GM18508 (cell line): ENCODE results near the gene AP2S1.
"Not testable (repeated sequence)": the region's sequence is repeated elsewhere in the genome, so short reads cannot be mapped to it uniquely, and the experiment has no call there.

ENCODE experiments used
- ATAC-seq: cut with Tn5 transposase; IDR thresholded peaks from one replicate; pipeline ENCODE4 v1.9.1; 2021; ENCODE audit warnings: moderate number of reproducible peaks; ENCODE audit not compliant: insufficient read depth, unreplicated experiment

AP2S1 gene

GRCh38 chr19:46844067-46844489 is 6.6 kb downstream of the AP2S1 start:
- no peak for ATAC-seq

DNA sequence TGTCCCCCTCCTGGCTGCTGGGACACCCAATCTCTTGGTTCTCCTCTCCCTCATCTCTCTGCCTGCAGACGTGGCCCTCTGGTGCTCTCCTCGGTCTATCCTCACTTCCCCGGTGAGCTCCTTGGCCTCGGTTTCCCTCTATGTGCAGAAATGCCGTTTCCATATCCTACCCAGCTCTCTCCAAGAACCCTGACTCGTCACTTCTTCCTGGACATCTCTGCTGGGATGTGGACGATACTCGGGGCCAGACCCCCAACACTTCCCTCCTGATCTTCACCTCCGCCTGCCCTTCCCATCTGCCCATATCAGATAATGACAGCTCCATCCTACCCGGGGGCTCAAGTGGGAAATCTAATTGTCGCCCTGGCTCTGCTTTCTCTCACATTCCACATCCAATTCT is 7.9 kb downstream of the AP2S1 start:
- ATAC-seq: no peak

GRCh38 chr19:46841458-46842083 is 9.1 kb downstream of the AP2S1 start:
- no peak for ATAC-seq

GRCh38 chr19:46840498-46840942 is 10.1 kb downstream of the AP2S1 start:
- no peak for ATAC-seq

DNA sequence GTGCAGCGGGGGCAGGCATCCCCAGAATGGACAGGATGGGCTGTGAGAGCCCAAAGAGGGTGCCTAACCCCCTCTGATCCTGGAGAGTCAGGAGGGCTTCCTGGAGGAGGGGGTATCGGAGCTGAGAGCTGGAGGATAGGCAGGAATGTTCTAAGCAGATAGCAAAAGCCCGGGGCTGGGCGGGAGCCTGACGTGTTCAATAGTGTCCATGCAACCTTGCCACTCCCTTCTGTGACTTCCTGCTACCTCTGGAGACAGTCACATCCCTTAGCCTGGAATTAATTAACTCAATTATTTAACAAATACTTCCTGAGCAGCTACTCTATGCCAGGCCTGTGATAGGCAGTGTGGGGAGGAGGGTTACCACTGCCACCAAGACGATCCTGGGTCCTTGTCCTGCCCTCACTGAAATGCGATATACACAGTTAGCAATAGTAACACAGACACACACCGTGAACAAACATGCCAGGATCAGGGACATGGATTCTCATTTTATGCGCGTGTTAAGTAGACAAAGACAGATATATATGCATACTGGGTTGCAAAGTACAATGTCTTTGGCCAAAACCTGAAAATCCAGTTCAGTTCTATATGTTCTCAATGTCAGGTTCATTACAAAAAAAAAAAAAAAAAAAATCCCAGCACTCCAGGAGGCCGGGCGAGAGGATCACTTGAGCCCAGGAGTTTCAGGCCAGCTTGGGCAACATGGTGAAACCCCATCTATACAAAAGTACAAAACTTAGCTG is 10.7 kb downstream of the AP2S1 start:
- ATAC-seq: no peak

- no peak for ATAC-seq
Measured at GRCh38 chr19:46838160-46838559, 12.5 kb downstream of the AP2S1 start.

DNA sequence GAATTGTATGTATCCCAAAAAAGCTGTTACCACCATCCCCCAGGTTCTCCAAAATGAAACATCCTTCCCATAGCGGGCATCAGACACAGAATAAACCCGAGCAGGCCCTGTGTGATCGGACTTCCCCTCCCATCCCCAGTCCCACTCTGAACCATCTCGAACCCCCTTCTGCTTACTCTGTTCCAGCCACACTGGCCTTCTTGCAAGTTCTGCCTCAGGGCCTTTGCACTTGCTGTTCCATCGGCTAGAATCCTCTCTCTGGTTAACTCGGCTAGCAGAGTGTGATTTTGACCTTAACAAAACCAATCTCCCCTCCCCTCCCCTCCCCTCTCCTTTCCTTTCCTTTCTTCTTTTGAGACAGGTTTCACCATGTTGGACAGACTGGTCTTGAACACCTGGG is 15.7 kb downstream of the AP2S1 start:
- no peak for ATAC-seq

- no peak for ATAC-seq
Measured at GRCh38 chr19:46834121-46834520, 16.5 kb downstream of the AP2S1 start.

DNA sequence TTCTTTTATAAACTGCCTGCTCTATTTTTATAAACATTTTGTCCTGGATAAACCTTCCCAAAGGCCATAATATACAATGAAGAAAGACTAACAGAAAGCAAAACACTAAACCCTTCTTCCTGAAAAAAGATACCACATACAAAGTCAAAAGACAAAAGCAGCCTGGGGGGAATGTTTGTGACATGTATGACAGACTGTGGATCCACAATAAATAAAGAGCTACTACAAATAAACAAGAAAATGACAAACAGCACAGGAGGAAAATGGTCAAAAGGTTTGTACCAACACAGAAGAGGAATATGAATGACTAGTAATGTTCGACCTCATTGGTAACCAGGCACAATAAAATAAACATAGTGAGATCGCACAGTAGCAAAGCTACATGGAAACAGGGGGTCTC is 19.8 kb downstream of the AP2S1 start:
- ATAC-seq: no peak

GRCh38 chr19:46828484-46828883 is 22.2 kb downstream of the AP2S1 start:
- no peak for ATAC-seq

GRCh38 chr19:46825731-46826055 is 25.0 kb downstream of the AP2S1 start:
- no peak for ATAC-seq

DNA sequence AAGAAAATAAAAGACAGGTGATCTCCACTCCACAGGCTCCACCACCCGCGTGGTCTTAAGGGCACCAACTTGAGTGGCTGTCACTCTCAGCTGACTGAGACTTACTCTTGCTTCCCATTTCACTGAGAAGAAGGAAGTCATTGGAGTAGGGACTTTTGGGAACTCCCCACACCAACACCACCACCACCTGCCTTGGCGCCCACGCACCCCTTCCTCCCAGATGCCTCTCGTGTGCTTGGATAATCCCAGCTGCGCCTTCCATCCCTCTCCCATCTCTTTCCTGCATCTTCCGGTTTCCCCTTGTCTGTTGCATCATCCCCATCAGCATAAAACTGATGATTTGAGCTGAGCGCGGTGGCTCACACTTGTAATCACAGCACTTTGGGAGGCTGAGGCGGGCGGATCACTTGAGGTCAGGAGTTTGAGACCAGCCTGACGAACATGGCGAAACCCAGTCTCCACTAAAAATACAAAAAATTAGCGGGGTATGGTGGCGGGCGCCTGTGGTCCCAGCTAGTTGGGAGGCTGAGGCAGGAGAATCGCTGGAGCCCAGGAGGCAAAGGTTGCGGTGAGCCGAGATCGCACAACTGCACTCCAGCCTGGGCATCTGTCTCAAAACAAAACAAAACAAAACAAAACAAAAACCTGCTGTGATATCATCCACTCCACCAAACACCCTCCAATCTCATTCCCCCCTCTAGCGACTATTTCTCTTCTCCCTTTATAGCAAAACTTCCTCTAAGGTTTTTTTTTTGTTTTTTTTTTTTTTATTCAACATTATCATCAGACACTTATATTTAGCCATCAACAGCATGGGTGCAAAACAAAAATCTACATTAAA is 25.5 kb downstream of the AP2S1 start:
- no peak for ATAC-seq

DNA sequence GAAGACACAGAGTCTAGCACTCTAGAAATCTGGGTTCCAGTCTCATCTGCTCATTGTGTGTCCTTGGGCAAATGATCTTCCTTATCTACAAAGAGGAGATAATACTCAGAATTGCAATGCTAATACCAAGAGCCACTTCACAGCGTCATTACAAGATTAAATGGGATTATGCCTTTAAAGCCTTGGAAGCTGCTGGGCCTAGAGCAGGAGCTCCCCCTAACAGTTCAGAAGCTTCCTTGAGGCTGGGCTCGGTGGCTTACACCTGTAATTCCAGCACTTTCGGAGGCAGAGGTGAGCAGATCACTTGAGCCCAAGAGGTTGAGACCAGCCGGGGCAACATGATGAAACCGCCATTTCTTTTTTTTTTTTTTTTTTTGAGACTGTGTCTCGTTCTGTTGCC is 27.6 kb downstream of the AP2S1 start:
- no peak for ATAC-seq

DNA sequence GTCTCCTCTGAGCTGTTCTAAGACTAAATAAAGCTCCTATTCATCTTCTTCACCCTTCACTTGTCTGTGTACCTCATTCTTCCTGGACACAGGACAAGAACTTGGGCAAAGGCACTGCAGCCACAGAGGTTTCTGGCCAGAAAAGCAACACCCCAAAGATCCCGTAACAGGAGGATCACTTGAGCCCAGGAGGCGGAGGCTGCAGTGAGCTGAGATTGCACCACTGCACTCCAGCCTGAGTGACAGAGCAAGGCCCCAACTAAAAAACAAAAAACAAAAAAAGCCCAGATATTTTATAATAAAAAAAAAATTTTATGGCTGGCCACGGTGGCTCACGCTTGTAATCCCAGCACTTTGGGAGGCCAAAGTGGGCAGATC is 28.2 kb downstream of the AP2S1 start:
- ATAC-seq: not testable (repeated sequence)

DNA sequence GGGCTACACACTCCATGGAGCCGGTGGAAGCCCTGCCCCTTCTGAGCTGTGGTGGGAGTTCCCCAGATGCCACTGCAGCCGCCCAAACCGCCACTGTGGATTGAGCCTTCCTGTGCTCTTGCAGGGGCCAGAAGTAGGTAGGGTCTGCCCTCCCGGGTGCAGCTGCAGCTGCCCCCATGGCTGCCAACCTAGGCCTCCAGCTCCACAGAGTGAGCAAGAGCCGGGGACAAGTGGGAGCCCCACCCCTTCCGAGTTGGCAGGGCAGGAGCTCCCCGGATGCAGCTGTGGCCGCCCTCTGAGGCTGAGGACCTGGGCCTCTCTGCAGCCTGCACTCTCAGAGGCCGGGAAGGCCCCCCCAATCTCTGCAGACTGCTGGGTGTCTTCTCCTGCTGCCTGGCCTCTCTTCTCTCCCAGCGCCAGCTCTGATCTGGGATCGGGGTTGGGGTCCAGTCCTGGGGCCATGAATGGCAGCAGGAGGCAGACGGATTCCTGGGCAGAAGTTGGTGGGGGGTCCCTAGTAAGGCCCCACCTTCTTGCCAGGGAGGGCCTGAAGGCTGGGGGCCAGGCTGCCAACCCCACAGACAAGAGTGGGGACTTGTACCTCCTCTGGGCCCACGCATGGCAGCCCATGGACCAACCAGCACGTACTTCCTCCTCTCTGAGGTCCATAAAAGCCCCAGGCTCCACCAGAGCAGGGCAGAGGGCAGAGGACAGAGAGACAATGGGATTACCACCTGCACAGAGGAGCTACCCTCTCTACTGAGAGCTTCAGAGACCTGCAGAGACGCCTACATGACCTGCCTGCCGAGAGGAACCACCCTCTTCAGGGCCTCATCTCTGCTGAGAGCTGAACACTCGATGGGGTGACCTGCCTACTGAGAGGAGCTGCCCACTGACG is 28.9 kb downstream of the AP2S1 start:
- no peak for ATAC-seq

DNA sequence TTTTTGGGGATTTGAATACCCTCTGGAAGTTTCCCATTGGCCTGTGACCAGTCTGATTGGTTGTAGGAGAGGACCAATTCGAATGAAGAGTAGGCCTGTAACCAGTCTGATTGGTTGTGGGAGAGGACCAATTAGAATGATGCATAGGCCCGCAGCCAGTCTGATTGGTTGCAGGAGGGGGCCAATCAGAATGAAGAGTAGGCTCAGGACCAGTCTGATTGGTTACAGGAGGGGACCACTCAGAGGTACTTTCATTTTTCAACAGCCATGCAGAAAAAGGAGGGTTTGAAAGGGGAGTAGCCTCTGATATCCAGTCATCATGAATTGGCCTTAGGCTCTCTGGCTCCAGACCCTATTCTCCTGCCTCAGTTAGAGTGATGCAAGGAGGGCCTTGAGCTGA is 31.8 kb downstream of the AP2S1 start:
- no peak for ATAC-seq

- ATAC-seq: no peak
Measured at GRCh38 chr19:46815833-46816627, 34.6 kb downstream of the AP2S1 start.

DNA sequence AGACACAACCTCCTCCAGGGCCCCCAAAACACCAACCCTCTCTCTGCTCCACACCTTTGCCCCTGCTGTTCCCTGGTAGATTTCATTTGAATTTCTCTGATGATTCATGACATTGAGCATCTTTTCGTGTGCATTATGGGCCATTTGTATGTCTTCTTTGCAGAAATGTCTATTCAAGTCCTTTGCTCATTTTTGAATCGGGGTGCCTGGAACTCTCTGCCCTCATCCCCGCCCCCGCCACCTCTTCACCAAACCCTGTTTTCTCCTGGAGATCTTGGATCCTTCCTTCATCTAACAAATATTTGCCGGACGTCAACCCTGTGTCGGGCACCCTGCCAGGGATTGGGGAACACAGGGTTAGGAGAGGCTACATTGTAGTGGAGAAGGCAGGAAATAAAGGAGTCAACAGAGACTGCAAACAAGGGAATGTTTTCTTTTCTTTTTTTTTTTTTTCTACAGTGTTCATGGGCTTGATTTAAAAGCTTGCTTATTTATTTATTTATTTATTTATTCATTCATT is 36.7 kb downstream of the AP2S1 start:
- ATAC-seq: no peak
